ENCODE measurements around the gene SUSD4.

The SUSD4 gene

DNA sequence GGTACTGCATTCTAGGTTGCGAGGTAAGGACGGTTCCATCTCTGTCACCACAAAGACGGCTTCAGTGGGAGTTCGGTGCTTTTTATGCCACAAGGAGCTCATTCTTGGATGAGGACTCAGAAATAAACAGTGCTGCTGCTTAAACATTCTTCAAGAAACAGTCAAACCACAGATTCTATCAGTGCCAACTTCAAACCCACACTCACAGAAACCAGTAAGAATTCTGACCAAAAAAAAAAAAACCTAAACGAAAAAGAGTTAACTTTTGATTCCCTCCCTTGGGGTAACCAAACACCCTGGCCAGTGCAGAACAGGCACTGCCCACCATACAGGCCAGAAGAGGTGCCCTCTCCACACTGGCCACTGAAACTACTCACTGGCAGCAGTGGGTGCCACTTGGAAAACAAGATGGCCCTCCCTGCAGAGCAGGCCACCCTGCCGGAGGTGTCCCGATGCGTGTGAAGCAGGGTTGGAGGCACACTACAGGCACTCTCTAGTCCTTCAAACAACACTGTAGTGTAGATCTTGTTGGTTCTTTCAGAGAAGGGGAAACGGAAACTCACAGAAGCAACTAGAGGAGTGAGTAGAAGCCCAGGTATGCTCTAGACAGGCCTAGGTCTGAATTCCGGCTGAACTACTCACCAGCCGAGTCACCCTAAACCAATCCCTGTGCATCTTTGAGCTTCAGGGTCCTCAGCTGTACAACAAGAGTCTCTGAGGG is 133.7 kb downstream of the SUSD4 start:
- H3K4me3 ChIP-seq (ENCODE audit: low read depth, low read length): no peak overlapping the region
- no peak for TF ChIP-seq CTCF (IDR thresholded peaks at IDR 0.05; ENCODE audit: control insufficient read depth, extremely low read depth, insufficient read depth)
- DNase-seq (ENCODE audit: low read depth): no peak

- DNase-seq (ENCODE audit: low read depth): no peak
- TF ChIP-seq CTCF (IDR thresholded peaks at IDR 0.05; ENCODE audit: control insufficient read depth, extremely low read depth, insufficient read depth): no peak
- H3K4me3 ChIP-seq (ENCODE audit: low read depth, low read length): no peak overlapping the region
These were observed 134.2 kb downstream of the SUSD4 start for GRCh38 chr1:223229756-223230155.

DNA sequence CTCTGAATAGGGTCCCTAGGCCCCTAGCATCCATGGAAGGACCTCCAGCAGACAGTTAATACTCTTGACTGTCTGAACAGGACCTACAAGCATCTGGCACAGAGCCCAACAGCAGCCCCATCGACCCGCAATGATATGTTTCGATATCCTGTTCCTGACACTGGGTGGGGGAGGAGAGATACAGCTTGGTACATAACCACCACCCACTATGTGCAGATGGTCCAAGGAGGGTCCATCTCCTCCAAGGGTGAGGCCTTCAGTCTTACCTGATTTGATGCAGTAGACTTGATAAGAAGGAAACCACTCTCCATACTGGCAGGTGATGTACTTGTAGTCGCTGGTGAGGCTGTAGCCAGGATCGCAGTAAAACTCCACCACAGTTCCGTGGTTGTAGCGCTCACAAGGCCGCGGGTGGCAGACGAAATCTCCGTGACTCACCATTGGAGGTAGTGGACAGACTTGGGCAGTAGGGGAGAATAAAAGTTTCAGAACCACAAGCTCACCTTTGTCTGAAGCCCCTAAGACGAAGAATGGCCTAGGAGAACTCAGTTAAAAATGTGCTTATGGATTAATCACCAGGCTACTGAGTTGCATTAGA is 134.9 kb downstream of the SUSD4 start:
- no peak for DNase-seq (ENCODE audit: low read depth)
- TF ChIP-seq CTCF (IDR thresholded peaks at IDR 0.05; ENCODE audit: control insufficient read depth, extremely low read depth, insufficient read depth): no peak

GRCh38 chr1:223228201-223228600 is 135.8 kb downstream of the SUSD4 start:
- no peak for DNase-seq (ENCODE audit: low read depth)
- no peak for TF ChIP-seq CTCF (IDR thresholded peaks at IDR 0.05; ENCODE audit: control insufficient read depth, extremely low read depth, insufficient read depth)
- H3K4me3 ChIP-seq (ENCODE audit: low read depth, low read length): no peak overlapping the region

More for the DNA sequence above, 134.9 kb downstream of the SUSD4 start:
- no peak overlapping the region for H3K4me3 ChIP-seq (ENCODE audit: low read depth, low read length)

GRCh38 chr1:223227486-223228196 is 136.3 kb downstream of the SUSD4 start:
- TF ChIP-seq CTCF (IDR thresholded peaks at IDR 0.05; ENCODE audit: control insufficient read depth, extremely low read depth, insufficient read depth): no peak
- H3K4me3 ChIP-seq (ENCODE audit: low read depth, low read length): no peak overlapping the region
- DNase-seq (ENCODE audit: low read depth): no peak

DNA sequence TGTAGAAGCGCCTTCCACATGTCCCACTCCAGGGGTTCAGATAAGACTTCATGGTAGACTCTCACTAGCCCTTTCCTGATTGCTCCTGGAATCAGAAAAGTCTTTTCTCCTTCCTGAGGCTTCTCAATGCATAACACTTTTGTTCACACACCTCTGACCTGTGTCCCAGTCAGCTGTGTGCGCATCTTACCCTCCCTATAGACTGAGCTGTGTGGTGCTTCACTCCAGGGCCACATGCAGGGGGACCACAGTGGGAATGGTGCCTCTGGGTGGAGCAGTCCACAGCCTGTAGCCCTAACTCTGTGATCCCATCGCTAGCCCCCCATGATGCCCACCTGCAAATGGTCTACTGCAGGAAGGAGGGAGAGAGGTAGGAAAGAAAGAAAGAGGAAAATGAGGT is 136.9 kb downstream of the SUSD4 start:
- no peak for TF ChIP-seq CTCF (IDR thresholded peaks at IDR 0.05; ENCODE audit: control insufficient read depth, extremely low read depth, insufficient read depth)
- H3K4me3 ChIP-seq (ENCODE audit: low read depth, low read length): no peak overlapping the region
- DNase-seq (ENCODE audit: low read depth): no peak

Measured in LNCaP clone FGC (cell line).